Uterus (tissue), 4 donors: ENCODE results near the gene USP17L29. TPM values are rescaled to one million over a fixed set of nuclear protein-coding genes. Genes with fewer than 3 reads are reported as not detected.
A peak's percentile ranks its signal among the peaks of the same experiment; 100 is the strongest.
"Not testable (repeated sequence)": the region's sequence is repeated elsewhere in the genome, so short reads cannot be mapped to it uniquely, and the experiment has no call there.

Experiments
- DNase-seq, 2 donors: peaks; one replicate each; pipeline ENCODE4 v3.0.0-alpha.2; 2019 to 2020
- H3K27ac ChIP-seq, 2 donors: fragments of 200-600 bp; sonication (generic); 1 replicate in 1 of 2; 2 replicates in 1 of 2; pipeline ENCODE4 v1.5.1; 2016 to 2018
- H3K27me3 ChIP-seq, 2 donors: fragments of 200-600 bp; sonication (generic); one replicate each; pipeline ENCODE4 v1.5.1; 2018 to 2019; ENCODE audit warnings: control low read depth in 1 of 2
- H3K36me3 ChIP-seq, 2 donors: fragments of 200-600 bp; sonication (generic); one replicate each; pipeline ENCODE4 v1.5.1; 2019; ENCODE audit warnings: control low read depth in 1 of 2
- H3K4me1 ChIP-seq, 2 donors: fragments of 200-600 bp; sonication (generic); one replicate each; pipeline ENCODE4 v1.5.1; 2018 to 2019; ENCODE audit warnings: control low read depth in 1 of 2
- H3K4me3 ChIP-seq, 2 donors: fragments of 200-600 bp; sonication (generic); 1 replicate in 1 of 2; 2 replicates in 1 of 2; pipeline ENCODE4 v1.5.1; 2018 to 2019; ENCODE audit warnings: mild to moderate bottlenecking in 1 of 2
- H3K9me3 ChIP-seq, 2 donors: fragments of 200-600 bp; sonication (generic); one replicate each; pipeline ENCODE4 v1.5.1; 2019; ENCODE audit warnings: control low read depth in 1 of 2
- CTCF ChIP-seq, 4 experiments: fragments of 200-600 bp in 2 of 4; fragments of 450-650 bp in 2 of 4; sonication (generic) in 2 of 4; IDR thresholded peaks; one replicate each; pipeline ENCODE4 v1.5.1; 2016 to 2019; ENCODE audit warnings: antibody characterized with exemption in 4 of 4, mild to moderate bottlenecking in 2 of 4, moderate library complexity in 1 of 4
- POLR2A ChIP-seq, 2 donors: fragments of 450-650 bp; IDR thresholded peaks; one replicate each; pipeline ENCODE4 v1.6.1; 2016; ENCODE audit warnings: antibody characterized with exemption in 2 of 2, mild to moderate bottlenecking in 1 of 2, moderate library complexity in 1 of 2
- intact Hi-C: fragments of 100-400 bp; cut with DNase I; formaldehyde crosslinking; loops from one replicate; pipeline ENCODE4 v1.15.1; 2023; ENCODE audit warnings: low total_unique reads
- total RNA-seq, 4 donors: library from RNA; depleted of rRNA in 3 of 4; stranded (reverse); fragments of >200 nt in 3 of 4; gene quantifications; one replicate each; pipeline versions ENCODE4 v1.1.0 to v1.2.4, GENCODE V29; 2014 to 2023
- donor health status: DM: yes; HTN: yes; CAD: no.

USP17L29 gene
- total RNA-seq, 4 donors from 2014 or later = not detected

GRCh38 chr4:9381012-9381534 is 27.6 kb downstream of the USP17L29 start:
- H3K4me3 ChIP-seq = peak overlapping the region in 1 of 2 donors; percentile 23
- H3K27me3 ChIP-seq, H3K4me1 ChIP-seq, intact Hi-C loops, H3K9me3 ChIP-seq, H3K27ac ChIP-seq, H3K36me3 ChIP-seq: not testable (repeated sequence)
- peak; percentile 38 to 53 for DNase-seq
- peak in 3 of 4 experiments; percentile 28 to 40 (median 36) for TF ChIP-seq CTCF (IDR thresholded peaks at IDR 0.05)

GRCh38 chr4:9384126-9384525 is 30.7 kb downstream of the USP17L29 start:
- Histone ChIP-seq H3K4me3 (no peak overlapping the region), H3K27ac (no peak overlapping the region), H3K9me3 (no peaks in the 10 kb centered on the region), H3K4me1 (no peaks in the 10 kb centered on the region), H3K27me3 (no peaks in the 10 kb centered on the region), H3K36me3 (no peaks in the 10 kb centered on the region)
- intact Hi-C loops = no loop called here
- DNase-seq = no peak
- TF ChIP-seq POLR2A (IDR thresholded peaks at IDR 0.05) (no peak), CTCF (IDR thresholded peaks at IDR 0.05) (no peak)

GRCh38 chr4:9389001-9389400 is 35.6 kb downstream of the USP17L29 start:
- H3K27me3 ChIP-seq, H3K4me3 ChIP-seq, DNase-seq, H3K4me1 ChIP-seq, H3K9me3 ChIP-seq, H3K36me3 ChIP-seq, H3K27ac ChIP-seq, intact Hi-C loops: not testable (repeated sequence)

Other genes starting within 250 kb of the USP17L29 start
- gene FAM90A26, start 183.2 kb upstream of the USP17L29 start, total RNA-seq = not detected
- gene USP17L10, start 143.0 kb upstream of the USP17L29 start, total RNA-seq = not detected
- not detected for gene USP17L11, start 138.2 kb upstream of the USP17L29 start, total RNA-seq
- gene USP17L12, start 133.5 kb upstream of the USP17L29 start, total RNA-seq = not detected
- gene USP17L13, start 128.7 kb upstream of the USP17L29 start, total RNA-seq = not detected
- under 1 TPM in 1 of 4 donors, not detected in 3; 0.27 TPM for gene USP17L15, start 119.3 kb upstream of the USP17L29 start, total RNA-seq
- not detected for gene USP17L17, start 109.8 kb upstream of the USP17L29 start, total RNA-seq
- not detected for gene USP17L18, start 105.0 kb upstream of the USP17L29 start, total RNA-seq
- not detected for gene USP17L19, start 100.3 kb upstream of the USP17L29 start, total RNA-seq
- gene USP17L20, start 95.5 kb upstream of the USP17L29 start, total RNA-seq = not detected
- gene USP17L21, start 90.8 kb upstream of the USP17L29 start, total RNA-seq = not detected
- gene USP17L22, start 86.0 kb upstream of the USP17L29 start, total RNA-seq = not detected
- gene USP17L24, start 28.5 kb upstream of the USP17L29 start, total RNA-seq = not detected
- not detected for gene USP17L25, start 23.7 kb upstream of the USP17L29 start, total RNA-seq
- gene USP17L26, start 19.0 kb upstream of the USP17L29 start, total RNA-seq = not detected
- not detected for gene USP17L5, start 14.2 kb upstream of the USP17L29 start, total RNA-seq
- gene USP17L27, start 9.5 kb upstream of the USP17L29 start, total RNA-seq = not detected
- gene USP17L28, start 4.7 kb upstream of the USP17L29 start, total RNA-seq = not detected
- gene USP17L30, start 9.5 kb downstream of the USP17L29 start, total RNA-seq = not detected
- not detected for gene DEFB131A, start 90.8 kb downstream of the USP17L29 start, total RNA-seq